Aorta (tissue), 5 donors: ENCODE data around the gene RSPH1. TPM values are rescaled to one million over a fixed set of nuclear protein-coding genes. Genes with fewer than 3 reads are reported as not detected.

Experiments
- ATAC-seq: fragments of 200-7000 bp; cut with Tn5 transposase; one replicate; pipeline ENCODE4 v1.9.1; 2022; ENCODE audit warnings: moderate library complexity; ENCODE audit not compliant: low FRiP score
- DNase-seq, 2 donors: peaks; one replicate each; pipeline ENCODE4 v3.0.0-alpha.2; 2020
- H3K27ac ChIP-seq, 2 donors: one replicate each; pipeline ENCODE4 v1.5.1; 2013; ENCODE audit warnings: low read length in 2 of 2, mild to moderate bottlenecking in 2 of 2, moderate library complexity in 2 of 2, control low read depth in 1 of 2, inconsistent platforms in 1 of 2, low read depth in 1 of 2
- H3K27me3 ChIP-seq, 2 donors: one replicate each; pipeline ENCODE4 v1.6.1; 2013; ENCODE audit warnings: control low read depth in 1 of 2, low read length in 1 of 2, mild to moderate bottlenecking in 1 of 2, moderate library complexity in 1 of 2; ENCODE audit not compliant: insufficient read depth in 2 of 2, control insufficient read depth in 1 of 2
- H3K36me3 ChIP-seq, 2 donors: one replicate each; pipeline ENCODE4 v1.6.1; 2013; ENCODE audit warnings: control low read depth in 1 of 2, low read length in 1 of 2, mild to moderate bottlenecking in 1 of 2; ENCODE audit not compliant: insufficient read depth in 2 of 2, control insufficient read depth in 1 of 2
- H3K4me1 ChIP-seq, 2 donors: one replicate each; pipeline ENCODE4 v1.6.1; 2013; ENCODE audit warnings: low read length in 2 of 2, control low read depth in 1 of 2, mild to moderate bottlenecking in 1 of 2, moderate library complexity in 1 of 2; ENCODE audit not compliant: insufficient read depth in 2 of 2, control insufficient read depth in 1 of 2
- H3K4me3 ChIP-seq, 2 donors: one replicate each; pipeline ENCODE4 v1.5.1; 2013; ENCODE audit warnings: low read length in 2 of 2, control low read depth in 1 of 2, mild to moderate bottlenecking in 1 of 2
- H3K9me3 ChIP-seq: one replicate; pipeline ENCODE4 v1.6.1; 2013; ENCODE audit warnings: mild to moderate bottlenecking, low read length; ENCODE audit not compliant: control insufficient read depth
- WGBS, 2 donors: extraction: QIAGEN DNeasy Blood & Tissue Kit; methylation state at CpG; one replicate each; pipeline ENCODE4 v1.1.7; 2013; 5-methylcytosine and 5-hydroxymethylcytosine counted together
- intact Hi-C, 2 donors: fragments of 100-400 bp; cut with DNase I; formaldehyde crosslinking; loops; one replicate each; pipeline versions ENCODE4 v1.14.2 to v1.15.0; 2022
- polyA plus RNA-seq, 2 donors: library from polyadenylated mRNA; stranded (reverse); fragments of 200-250 nt; gene quantifications; one replicate each; pipeline ENCODE4 v1.2.3, GENCODE V29; 2013
- total RNA-seq, 2 donors: library from RNA; stranded (reverse); fragmentation: NEBNext Ultra II Directional; extraction: Animal tissue kit (Norgen Biotek cat#: 25700); gene quantifications; one replicate each; pipeline ENCODE4 v1.2.1, GENCODE V29; 2021
- donor health status: healthy with polysubstance abuse.
- donor health status: Bipolar disorder and iron deficiency.
- donor health status: DM: no; HTN: no; CAD: no.
- donor health status: DM: no; HTN: no; CAD: no.
- donor health status: DM: yes; HTN: yes; CAD: no.

The RSPH1 gene
- total and polyA plus RNA-seq, 4 donors, result 0.18 to 1.6 (median 0.26) TPM; not detected in 1

DNA sequence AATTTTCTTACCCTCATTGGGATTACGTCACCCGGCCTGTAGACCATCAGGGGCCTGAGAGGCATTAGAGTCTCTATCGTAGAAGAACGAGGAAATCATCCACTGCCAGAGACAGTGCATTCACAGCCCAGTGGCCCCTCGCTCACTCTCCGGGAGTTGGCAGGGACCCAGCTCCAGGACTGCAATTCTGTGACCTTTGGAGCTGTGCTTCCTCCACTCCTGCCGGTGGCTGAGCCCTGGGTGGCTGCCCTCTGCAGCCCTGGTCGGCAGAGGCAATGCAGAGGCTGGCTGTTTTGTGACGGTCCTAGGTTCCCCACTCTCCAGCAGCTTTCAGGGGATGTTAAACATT lies 30.3 kb upstream of the RSPH1 start:
- WGBS, 2 donors, result 87 to 93% methylated on average over 9 of the region's 9 CpGs
- Histone ChIP-seq H3K27me3 (no peaks in the 10 kb centered on the region), H3K9me3 (no peaks in the 10 kb centered on the region), H3K4me3 (no peak overlapping the region), H3K27ac (no peak overlapping the region), H3K4me1 (no peaks in the 10 kb centered on the region), H3K36me3 (no peaks in the 10 kb centered on the region)
- ATAC-seq, result no peak
- DNase-seq, result no peak
- intact Hi-C loops, result no loop called here

DNA sequence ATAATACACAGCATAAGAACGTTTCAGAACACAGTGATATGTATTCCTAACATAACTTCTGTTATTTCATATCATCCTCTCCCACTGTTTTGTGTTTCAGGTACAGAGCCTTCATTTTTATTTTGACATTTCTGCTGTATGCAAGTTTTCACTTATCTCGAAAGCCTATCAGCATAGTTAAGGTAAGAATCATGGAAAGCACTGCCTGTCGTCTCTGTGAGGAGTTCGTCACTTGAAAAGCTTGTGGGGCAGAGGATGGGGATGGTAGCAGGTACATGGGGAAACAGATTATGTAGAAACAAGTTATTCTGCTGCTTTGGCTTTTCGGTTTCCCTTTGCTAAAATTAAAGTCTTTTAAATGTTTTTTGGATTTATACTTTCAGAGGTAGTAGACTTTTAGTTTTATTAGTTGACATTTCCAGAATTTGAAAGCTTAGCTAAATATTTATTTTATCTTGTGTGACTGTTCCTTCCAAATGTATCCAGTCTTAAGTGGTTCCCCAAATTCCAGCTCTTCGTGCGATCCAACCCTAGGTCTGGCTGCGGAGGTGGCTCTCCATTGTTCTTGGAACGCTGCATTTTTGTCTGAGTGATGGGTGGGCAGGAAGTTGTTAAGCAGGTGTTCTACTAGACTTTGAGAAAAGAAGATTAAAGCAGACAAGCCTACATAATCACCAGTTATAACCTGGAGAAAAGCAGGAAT lies 29.8 kb upstream of the RSPH1 start:
- DNase-seq (no peak), ATAC-seq (no peak)
- Histone ChIP-seq H3K27ac (no peak overlapping the region), H3K36me3 (no peaks in the 10 kb centered on the region), H3K4me1 (no peaks in the 10 kb centered on the region), H3K27me3 (no peaks in the 10 kb centered on the region), H3K9me3 (no peaks in the 10 kb centered on the region), H3K4me3 (no peak overlapping the region)
- 88 to 89% methylated on average over 9 of the region's 9 CpGs for WGBS, 2 donors
- intact Hi-C loops, result no loop called here

DNA sequence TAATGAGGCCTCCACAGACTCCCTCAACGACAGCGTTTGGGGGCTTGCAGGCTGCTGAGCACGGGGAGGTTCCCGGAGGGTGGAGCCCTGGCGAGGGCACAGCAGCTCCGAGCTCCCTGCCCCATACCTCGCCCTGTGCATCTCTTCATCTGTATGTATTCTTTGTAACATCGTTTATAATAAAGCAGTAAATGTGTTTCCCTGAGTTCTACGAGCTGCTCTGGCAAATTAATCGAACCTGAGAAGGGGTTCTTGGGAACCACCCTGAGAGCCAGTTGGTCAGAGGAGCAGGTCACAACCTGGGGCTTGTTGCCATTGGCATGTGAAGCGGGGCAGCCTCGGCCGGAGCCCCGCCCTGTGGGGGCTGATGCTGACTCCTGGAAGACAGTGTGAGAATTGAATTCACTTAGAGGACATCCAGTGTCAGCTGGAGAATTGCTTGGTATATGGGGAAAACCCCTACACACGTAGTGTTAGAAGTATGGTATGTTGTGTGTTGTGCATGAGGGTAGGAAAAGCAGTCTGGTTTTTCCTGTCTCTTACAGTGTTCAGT lies 29.1 kb upstream of the RSPH1 start:
- no peak overlapping the region for H3K27ac ChIP-seq
- ATAC-seq, result peak; percentile 20
- no peaks in the 10 kb centered on the region for H3K27me3 ChIP-seq
- H3K4me3 ChIP-seq, result peak overlapping the region in 1 of 2 donors; percentile 14
- H3K4me1 ChIP-seq, result no peaks in the 10 kb centered on the region
- no peak for DNase-seq
- intact Hi-C loops, result no loop called here
- H3K9me3 ChIP-seq, result no peaks in the 10 kb centered on the region
- WGBS, 2 donors, result 9 to 10% methylated on average over 15 of the region's 15 CpGs
- H3K36me3 ChIP-seq, result no peaks in the 10 kb centered on the region

DNA sequence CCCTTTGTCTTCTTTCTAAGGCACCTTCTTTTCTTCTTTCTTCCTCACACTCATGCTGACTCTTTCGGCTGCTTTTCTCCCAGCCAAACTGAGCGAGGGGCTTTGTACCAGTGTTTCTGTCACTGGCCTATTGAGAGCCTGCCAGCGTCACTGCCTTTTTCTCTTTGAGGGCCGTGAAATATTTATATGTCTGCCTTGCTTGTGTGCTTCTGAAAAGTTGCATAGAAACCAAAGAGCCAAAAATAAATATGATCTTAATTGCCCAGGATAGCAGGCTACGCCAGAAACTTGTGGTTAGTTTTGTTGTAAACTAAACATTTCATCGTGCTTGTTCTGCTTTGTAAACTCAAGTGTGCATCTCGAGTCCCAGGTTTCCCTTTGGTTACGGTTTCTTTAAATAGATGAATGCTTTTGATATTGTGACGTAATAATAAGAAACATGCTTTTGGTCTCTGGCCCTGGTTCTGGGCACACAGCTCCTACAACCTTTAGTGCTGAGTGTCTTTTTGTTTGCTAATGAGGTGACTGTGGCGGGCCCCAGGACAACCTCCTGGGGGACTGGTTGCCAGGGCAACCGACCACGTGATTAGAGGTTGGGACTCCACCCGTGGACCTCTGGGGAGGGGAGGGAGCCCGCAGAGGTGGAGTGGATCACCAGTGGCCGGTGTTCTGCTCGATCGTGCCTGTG lies 28.5 kb upstream of the RSPH1 start:
- Histone ChIP-seq H3K9me3 (no peaks in the 10 kb centered on the region), H3K36me3 (no peaks in the 10 kb centered on the region), H3K4me1 (no peaks in the 10 kb centered on the region), H3K27ac (no peak overlapping the region), H3K4me3 (peak overlapping the region in 1 of 2 donors; percentile 14), H3K27me3 (no peaks in the 10 kb centered on the region)
- WGBS, 2 donors, result 6 to 7% methylated on average over 17 of the region's 17 CpGs
- intact Hi-C loops, result no loop called here
- ATAC-seq (peak; percentile 72), DNase-seq (peak; percentile 67 to 88)

DNA sequence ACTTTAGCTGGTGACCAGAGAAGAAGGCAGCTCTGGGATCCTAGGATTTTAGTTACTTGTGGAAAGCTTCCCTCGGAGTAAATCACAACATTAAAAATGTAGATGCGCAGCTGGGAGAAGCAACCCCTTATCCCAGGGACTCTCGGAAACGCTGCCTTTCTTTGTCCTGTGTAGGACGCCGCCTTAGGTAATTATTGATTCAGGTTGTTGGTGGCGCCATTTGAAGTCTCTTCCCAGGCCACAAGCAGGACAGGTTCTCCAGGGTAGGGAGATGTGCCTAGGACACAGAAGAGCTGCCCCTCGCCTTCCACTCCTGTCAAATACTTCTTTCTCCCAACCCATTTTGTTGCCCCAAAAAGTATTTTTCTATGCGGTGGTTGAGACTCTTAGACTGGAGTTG lies 27.9 kb upstream of the RSPH1 start:
- no peak for ATAC-seq
- Histone ChIP-seq H3K27ac (no peak overlapping the region), H3K4me1 (no peaks in the 10 kb centered on the region), H3K4me3 (no peak overlapping the region), H3K27me3 (no peaks in the 10 kb centered on the region), H3K36me3 (no peaks in the 10 kb centered on the region), H3K9me3 (no peaks in the 10 kb centered on the region)
- WGBS, 2 donors, result 88 to 95% methylated on average over 9 of the region's 9 CpGs
- intact Hi-C loops, result no loop called here
- DNase-seq, result no peak

DNA sequence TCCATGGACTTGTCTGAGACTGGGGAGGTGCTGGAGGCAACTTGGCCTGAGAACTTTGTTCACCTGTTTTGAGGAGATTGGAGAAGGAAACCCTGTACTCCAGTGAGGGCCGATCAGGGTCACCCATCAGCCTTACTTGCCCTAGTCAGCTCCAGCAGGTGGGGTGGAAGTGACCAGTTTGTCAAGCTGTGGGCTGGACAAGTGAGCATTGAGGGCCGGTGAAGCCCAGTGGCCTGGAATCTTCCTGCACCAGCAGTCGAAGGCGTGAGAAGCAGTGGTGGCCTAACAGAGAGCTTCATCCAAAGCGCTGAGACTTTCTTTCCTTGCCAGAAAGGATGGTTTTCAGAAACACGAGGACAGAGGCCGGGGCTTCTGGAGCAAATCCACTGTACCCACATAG lies 27.2 kb upstream of the RSPH1 start:
- no peak for DNase-seq
- no peak for ATAC-seq
- WGBS, 2 donors, result 96 to 97% methylated on average over 7 of the region's 7 CpGs
- intact Hi-C loops, result no loop called here
- Histone ChIP-seq H3K27me3 (no peaks in the 10 kb centered on the region), H3K27ac (no peak overlapping the region), H3K36me3 (no peaks in the 10 kb centered on the region), H3K9me3 (no peaks in the 10 kb centered on the region), H3K4me3 (no peak overlapping the region), H3K4me1 (no peaks in the 10 kb centered on the region)

DNA sequence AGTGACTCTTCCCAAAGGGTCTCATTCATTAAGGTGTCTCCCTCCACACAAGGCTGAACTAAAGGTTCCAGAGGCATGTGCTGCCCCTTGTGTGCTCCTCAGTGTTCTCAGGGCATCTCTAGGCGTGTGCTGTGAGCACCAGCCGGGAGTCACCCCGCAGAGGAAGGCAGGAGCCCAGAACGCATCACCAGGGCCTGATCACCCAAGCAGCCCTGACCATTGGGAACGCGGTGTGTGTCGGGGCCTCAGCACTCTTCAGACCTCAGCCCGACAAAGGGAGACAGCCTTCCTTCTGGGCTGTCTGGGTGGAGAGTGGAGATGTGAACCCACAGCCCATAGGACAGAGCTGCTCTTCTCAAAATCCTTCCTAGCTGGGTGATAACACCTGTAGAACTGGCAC lies 26.7 kb upstream of the RSPH1 start:
- Histone ChIP-seq H3K9me3 (no peaks in the 10 kb centered on the region), H3K27me3 (no peaks in the 10 kb centered on the region), H3K4me3 (no peak overlapping the region), H3K4me1 (no peaks in the 10 kb centered on the region), H3K27ac (no peak overlapping the region), H3K36me3 (no peaks in the 10 kb centered on the region)
- intact Hi-C loops, result no loop called here
- no peak for ATAC-seq
- no peak for DNase-seq
- WGBS, 2 donors, result 97% methylated on average over 8 of the region's 8 CpGs

DNA sequence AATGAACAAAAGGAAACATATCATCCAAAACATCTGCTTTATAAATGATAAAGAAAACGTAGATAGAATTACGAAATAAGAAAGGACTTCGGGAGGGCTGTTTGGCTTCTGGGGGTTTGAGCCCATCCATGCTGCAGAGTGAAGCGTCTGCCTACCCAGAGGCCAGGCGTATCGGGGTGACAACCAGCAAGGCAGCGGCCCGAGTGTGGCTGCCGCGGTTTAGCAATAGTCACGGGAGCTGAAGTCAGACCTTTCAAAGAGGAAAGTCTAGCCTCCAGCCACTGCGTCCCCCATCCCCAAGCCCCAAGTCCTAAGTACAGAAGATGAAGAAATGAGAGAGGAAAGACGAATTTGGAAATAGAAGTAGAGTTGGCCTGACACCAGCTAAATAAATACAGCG lies 26.2 kb upstream of the RSPH1 start:
- Histone ChIP-seq H3K4me3 (no peak overlapping the region), H3K36me3 (no peaks in the 10 kb centered on the region), H3K27me3 (no peaks in the 10 kb centered on the region), H3K4me1 (no peaks in the 10 kb centered on the region), H3K27ac (no peak overlapping the region), H3K9me3 (no peaks in the 10 kb centered on the region)
- no peak for ATAC-seq
- no peak for DNase-seq
- WGBS, 2 donors, result 93 to 94% methylated on average over 14 of the region's 14 CpGs
- intact Hi-C loops, result no loop called here

DNA sequence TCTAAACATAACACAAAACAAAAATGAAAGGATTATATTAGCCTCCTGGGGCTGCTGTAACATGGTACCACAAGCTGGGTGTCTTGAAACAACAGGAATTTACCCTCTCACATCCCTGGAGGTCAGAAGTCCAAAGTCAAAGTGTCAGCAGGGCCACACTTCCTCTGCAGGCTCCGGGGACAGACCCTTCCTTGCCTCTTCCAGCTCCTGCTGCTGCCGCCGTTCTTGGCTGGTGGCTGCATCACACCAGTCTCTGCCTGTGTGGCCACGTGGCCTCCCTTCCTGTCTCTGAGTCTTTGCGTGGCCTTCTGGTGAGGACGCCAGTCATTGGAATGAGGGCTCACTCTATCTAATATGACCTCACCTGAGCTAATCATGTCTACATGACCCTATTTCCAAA lies 25.8 kb upstream of the RSPH1 start:
- no peaks in the 10 kb centered on the region for H3K9me3 ChIP-seq

More for the DNA sequence above, 25.8 kb upstream of the RSPH1 start:
- Histone ChIP-seq H3K27me3 (no peaks in the 10 kb centered on the region), H3K27ac (no peak overlapping the region), H3K4me1 (no peaks in the 10 kb centered on the region), H3K4me3 (no peak overlapping the region), H3K36me3 (no peaks in the 10 kb centered on the region)
- DNase-seq, result no peak
- intact Hi-C loops, result no loop called here
- 84 to 89% methylated on average over 6 of the region's 6 CpGs for WGBS, 2 donors
- ATAC-seq, result no peak
